Daoy (cell line): ENCODE results near the gene FAM240B. TPM values are rescaled to one million over a fixed set of nuclear protein-coding genes. Genes with fewer than 3 reads are reported as not detected.
A peak's percentile ranks its signal among the peaks of the same experiment; 100 is the strongest.

Experiments
- DNase-seq: peaks from one replicate; pipeline ENCODE4 v3.0.0-alpha.2; 2015; ENCODE audit warnings: low read depth
- total RNA-seq: library from RNA; depleted of rRNA; stranded (reverse); fragments of >200 nt; shearing (Covaris generic); gene quantifications from 2 replicates; pipeline ENCODE4 v1.2.3, GENCODE V29; 2014; rRNA removed

Gene FAM240B
- total RNA-seq, 1 experiment from 2014 or later, result not detected

- DNase-seq, result no peak
These were observed 49.2 kb downstream of the FAM240B start for GRCh38 chr9:38670542-38671371.

- no peak for DNase-seq
These were observed 51.0 kb downstream of the FAM240B start for GRCh38 chr9:38668791-38669466.

GRCh38 chr9:38662763-38663593, 57.0 kb downstream of the FAM240B start:
- peak; percentile 58 for DNase-seq

- DNase-seq, result no peak
These were observed 60.4 kb downstream of the FAM240B start for GRCh38 chr9:38659538-38659937.

- DNase-seq, result no peak
These were observed 63.0 kb downstream of the FAM240B start for GRCh38 chr9:38656896-38657295.

GRCh38 chr9:38652486-38652885, 67.4 kb downstream of the FAM240B start:
- DNase-seq, result no peak

GRCh38 chr9:38652044-38652443, 67.9 kb downstream of the FAM240B start:
- DNase-seq, result no peak

- DNase-seq, result no peak
These were observed 68.4 kb downstream of the FAM240B start for GRCh38 chr9:38651400-38652042.

- DNase-seq, result no peak
These were observed 69.4 kb downstream of the FAM240B start for GRCh38 chr9:38650564-38650963.

- no peak for DNase-seq
These were observed 70.1 kb downstream of the FAM240B start for GRCh38 chr9:38649731-38650363.

GRCh38 chr9:38644601-38645000, 75.3 kb downstream of the FAM240B start:
- DNase-seq, result peak; percentile 29

Other genes with a start within 250 kb of the FAM240B start
- 1.1 and 1.5 TPM in 2 replicates for gene ANKRD18A, start 99.5 kb downstream of the FAM240B start, total RNA-seq